Pericardium fibroblast (primary cell): ENCODE data around the gene OXA1L. TPM values are rescaled to one million over a fixed set of nuclear protein-coding genes. Genes with fewer than 3 reads are reported as not detected.

ENCODE experiments used
- total RNA-seq: library from RNA; depleted of rRNA; stranded (reverse); fragments of >200 nt; gene quantifications from 2 replicates; pipeline ENCODE4 v1.2.3, GENCODE V29; 2015

Gene OXA1L
- 84.5 and 121 TPM in 2 replicates for total RNA-seq

DNA sequence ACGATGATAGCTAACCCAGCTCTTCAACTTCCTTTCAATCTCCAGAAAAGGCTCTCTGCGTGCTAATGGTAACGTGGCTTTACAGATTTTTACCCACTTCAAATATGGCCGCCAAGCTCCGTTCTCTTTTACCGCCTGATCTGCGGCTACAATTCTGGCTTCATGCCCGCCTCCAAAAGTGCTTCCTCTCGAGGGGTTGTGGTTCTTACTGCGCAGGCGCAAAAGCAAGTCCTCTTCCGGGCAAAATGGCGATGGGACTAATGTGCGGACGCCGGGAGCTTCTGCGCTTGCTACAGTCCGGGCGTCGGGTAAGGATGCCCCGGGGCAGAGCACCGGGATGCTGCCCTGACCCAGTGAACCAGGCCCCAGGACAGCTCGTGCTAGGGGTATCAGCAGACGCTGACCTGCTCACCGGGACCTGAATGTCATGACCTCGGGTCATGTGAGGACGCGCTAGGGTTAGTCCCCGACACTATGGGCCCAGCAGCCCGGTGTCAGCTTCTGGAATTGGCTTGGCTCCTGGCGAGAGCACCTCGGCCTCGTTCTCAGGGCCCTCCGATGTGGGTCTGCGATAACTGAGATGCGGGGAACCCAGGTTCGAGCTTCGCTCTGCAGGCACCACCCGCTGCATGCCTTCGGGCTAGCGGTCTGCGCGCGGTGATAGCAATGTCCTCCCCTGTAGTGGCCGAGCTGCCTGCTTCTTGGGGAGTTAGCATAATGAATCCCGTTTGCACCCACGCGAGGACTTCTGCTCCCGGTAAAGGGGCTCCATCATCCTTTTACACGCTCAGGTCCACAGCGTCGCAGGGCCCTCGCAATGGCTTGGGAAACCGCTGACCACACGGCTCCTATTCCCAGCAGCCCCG lies at the start of gene OXA1L:
Gene OXA1L, plus strand, starts transcription at position 232 of the 866 bp plus-strand sequence. Its CDS starts 14 bp downstream, at position 246.

DNA sequence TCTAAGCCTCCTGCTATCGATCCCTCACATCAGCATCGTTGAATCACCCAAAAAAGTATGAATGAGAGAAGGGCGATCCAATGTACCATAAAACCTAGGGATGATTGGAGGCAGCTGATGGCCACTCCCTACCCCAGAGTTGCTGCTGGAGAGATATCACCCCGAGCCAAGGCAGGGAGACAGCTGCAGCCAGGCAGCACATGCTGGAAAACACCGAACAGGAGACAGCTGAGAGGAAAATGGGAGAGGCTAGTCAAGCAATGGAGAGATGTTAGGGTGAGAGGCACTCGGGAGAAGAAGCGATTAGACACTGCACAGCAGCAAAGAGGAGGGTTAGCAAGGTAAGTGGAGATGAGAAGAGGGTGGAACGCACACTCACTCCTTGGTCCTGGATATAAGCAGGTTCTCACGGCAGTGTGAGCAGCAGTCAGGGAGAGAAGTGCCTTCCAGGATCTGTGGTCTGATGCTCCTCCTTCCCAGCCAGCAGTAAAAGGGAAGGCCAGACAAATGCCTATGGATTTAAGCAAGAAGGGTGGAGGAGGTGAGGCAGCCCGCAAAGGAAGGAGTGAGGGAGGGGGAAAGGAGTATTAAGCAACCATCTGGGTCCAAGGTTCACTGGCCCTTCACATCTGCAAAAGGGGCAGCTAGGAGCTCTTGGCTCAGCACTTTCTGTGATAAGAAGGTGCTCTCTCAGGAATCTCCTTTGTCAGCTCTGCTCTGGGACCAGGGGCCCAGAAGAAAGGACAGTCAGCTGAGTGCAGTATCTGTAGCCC lies 48.6 kb downstream of the OXA1L start, which contains the start of gene SLC7A7:
Gene SLC7A7, minus strand, starts transcription at position 495 of the 773 bp plus-strand sequence. CDS start 2,037 bp downstream, outside the sequence.

Other genes with a start within 250 kb of the OXA1L start
- gene DAD1, start 177.5 kb upstream of the OXA1L start, total RNA-seq = 362 and 436 TPM in 2 replicates
- 21.2 and 47.4 TPM in 2 replicates for gene ABHD4, start 168.4 kb upstream of the OXA1L start, total RNA-seq
- not detected in 2 replicates for gene OR6J1, start 122.3 kb upstream of the OXA1L start, total RNA-seq
- gene SLC7A7, start 48.7 kb downstream of the OXA1L start, total RNA-seq = 11.6 and 14.2 TPM in 2 replicates
- 36.8 and 42.4 TPM in 2 replicates for gene MRPL52, start 63.2 kb downstream of the OXA1L start, total RNA-seq
- 386 and 658 TPM in 2 replicates for gene MMP14, start 69.9 kb downstream of the OXA1L start, total RNA-seq
- 105 TPM in 2 replicates for gene LRP10, start 105.1 kb downstream of the OXA1L start, total RNA-seq
- not detected in 2 replicates for gene REM2, start 116.5 kb downstream of the OXA1L start, total RNA-seq
- 45.7 and 57.6 TPM in 2 replicates for gene RBM23, start 152.5 kb downstream of the OXA1L start, total RNA-seq
- 49.0 and 58.5 TPM in 2 replicates for gene PRMT5, start 162.7 kb downstream of the OXA1L start, total RNA-seq
- 28.7 and 51.8 TPM in 2 replicates for gene HAUS4, start 190.4 kb downstream of the OXA1L start, total RNA-seq
- 25.3 and 47.4 TPM in 2 replicates for gene AJUBA, start 215.9 kb downstream of the OXA1L start, total RNA-seq
- gene C14orf93, start 243.5 kb downstream of the OXA1L start, total RNA-seq = 5.4 and 14.7 TPM in 2 replicates